CD4-positive, alpha-beta T cell (primary cell): Measurements from ENCODE around the gene RASIP1. TPM values are rescaled to one million over a fixed set of nuclear protein-coding genes. Genes with fewer than 3 reads are reported as not detected.

ENCODE experiments used
- ATAC-seq: fragments of 200-7000 bp; cut with Tn5 transposase; one replicate; pipeline ENCODE4 v1.10.0; 2022; ENCODE audit warnings: mild to moderate bottlenecking; ENCODE audit not compliant: poor library complexity
- CTCF ChIA-PET: fragments of 350-600 bp; sonication (Branson Sonifier 250); formaldehyde crosslinking; loops from one replicate; lab custom pipeline; 2021; ENCODE audit warnings: antibody characterized with exemption, inconsistent platforms; lab: Charles Lee
- POLR2A ChIA-PET: fragments of 350-600 bp; sonication (Branson Sonifier 250); formaldehyde crosslinking; loops from one replicate; lab custom pipeline; 2021; ENCODE audit warnings: antibody characterized with exemption, inconsistent platforms; lab: Charles Lee
- DNase-seq, 14 experiments: peaks; one replicate each; pipeline ENCODE4 v3.0.0-alpha.2; 2013 to 2020; ENCODE audit warnings: mixed read lengths in 2 of 14
- H3K27ac ChIP-seq, 2 donors: one replicate each; pipeline versions ENCODE4 v1.5.1 to v1.7.0; 2013; ENCODE audit warnings: low read length in 2 of 2, low read depth in 1 of 2, mild to moderate bottlenecking in 1 of 2
- H3K27me3 ChIP-seq, 2 experiments: 1 replicate in 1 of 2; 2 replicates in 1 of 2; pipeline versions ENCODE4 v1.6.1 to v1.7.0; 2013; ENCODE audit warnings: low read length in 2 of 2, control low read depth in 1 of 2, mild to moderate bottlenecking in 1 of 2, moderate library complexity in 1 of 2; ENCODE audit not compliant: insufficient read depth in 2 of 2, control insufficient read depth in 1 of 2
- H3K36me3 ChIP-seq: one replicate; pipeline ENCODE4 v1.6.1; 2013; ENCODE audit warnings: low read length, control low read depth; ENCODE audit not compliant: insufficient read depth
- H3K4me1 ChIP-seq: one replicate; pipeline ENCODE4 v1.6.1; 2013; ENCODE audit warnings: low read length, control low read depth; ENCODE audit not compliant: insufficient read depth
- H3K4me3 ChIP-seq: one replicate; pipeline ENCODE4 v1.5.1; 2013; ENCODE audit warnings: mild to moderate bottlenecking, low read length, moderate library complexity
- H3K9me3 ChIP-seq, 2 experiments: 1 replicate in 1 of 2; 2 replicates in 1 of 2; pipeline versions ENCODE4 v1.6.1 to v1.7.0; 2013; ENCODE audit warnings: low read length in 2 of 2, mild to moderate bottlenecking in 2 of 2, control low read depth in 1 of 2, moderate library complexity in 1 of 2; ENCODE audit not compliant: control insufficient read depth in 1 of 2, insufficient read depth in 1 of 2
- H3K27ac Mint-ChIP-seq: one replicate; pipeline ENCODE4 v1.8.0; 2020; ENCODE audit warnings: mixed read lengths
- H3K27me3 Mint-ChIP-seq: one replicate; pipeline ENCODE4 v1.8.0; 2021; ENCODE audit warnings: mixed read lengths
- H3K36me3 Mint-ChIP-seq: one replicate; pipeline ENCODE4 v1.8.0; 2021; ENCODE audit warnings: low read depth, mixed read lengths
- H3K4me1 Mint-ChIP-seq: one replicate; pipeline ENCODE4 v1.8.0; 2021; ENCODE audit warnings: low read depth, mixed read lengths
- H3K4me3 Mint-ChIP-seq: one replicate; pipeline ENCODE4 v1.8.0; 2020; ENCODE audit warnings: mild to moderate bottlenecking, mixed read lengths
- H3K9me3 Mint-ChIP-seq: one replicate; pipeline ENCODE4 v1.8.0; 2020; ENCODE audit warnings: mixed read lengths
- CTCF ChIP-seq: fragments of 200-600 bp; IDR thresholded peaks from one replicate; pipeline ENCODE4 v1.8.0; 2022; ENCODE audit warnings: antibody characterized with exemption, mild to moderate bottlenecking
- intact Hi-C, 2 experiments: fragments of 100-400 bp; cut with DNase I in 1 of 2; cut with micrococcal nuclease in 1 of 2; formaldehyde crosslinking; loops; one replicate each; pipeline versions ENCODE4 v1.15.1 to v1.9.0; 2023 to 2025; cut with DNase I, micrococcal nuclease
- total RNA-seq, 174 experiments: library from RNA in 2 of 174; stranded (reverse) in 2 of 174; gene quantifications; one replicate each; pipeline ENCODE4 v1.2.3 and lab custom pipeline; 2021 to 2026

RASIP1 gene
- total RNA-seq, 2 experiments from 2014 or later = 0.55 to 0.56 TPM

- ChIA-PET CTCF (interaction anchor here (1.4 to 3.2 kb wide), 2 partner anchors 14 to 28 kb away, joined by 3 to 14 read pairs; no protein-coding TSS in a partner anchor), POLR2A (interaction anchor here (0.6 kb wide), 1 partner anchor 59 kb away, joined by 3 read pairs; no protein-coding TSS in a partner anchor)
- peaks cover 4% of the 10 kb centered on the region for H3K36me3 Mint-ChIP-seq
- intact Hi-C loops = loop anchor here (5.0 to 10.0 kb wide), 3 partner anchors 34 to 206 kb away; no protein-coding TSS in a partner anchor
- peaks cover 21% of the 10 kb centered on the region for H3K4me1 Mint-ChIP-seq
- ATAC-seq (no peak), DNase-seq (no peak)
- H3K27ac Mint-ChIP-seq = no peak overlapping the region
- Histone ChIP-seq H3K9me3 (no peaks in the 10 kb centered on the region), H3K4me1 (peaks cover 25% of the 10 kb centered on the region), H3K36me3 (no peaks in the 10 kb centered on the region), H3K4me3 (no peak overlapping the region), H3K27ac (no peak overlapping the region), H3K27me3 (no peaks in the 10 kb centered on the region)
- TF ChIP-seq CTCF = no peak
- H3K9me3 Mint-ChIP-seq = no peaks in the 10 kb centered on the region
- peak overlapping the region; percentile 39 for H3K4me3 Mint-ChIP-seq
- no peaks in the 10 kb centered on the region for H3K27me3 Mint-ChIP-seq
Observed at GRCh38 chr19:48711106-48711662, 29.2 kb downstream of the RASIP1 start.

- POLR2A ChIA-PET = no interaction called here
- no peaks in the 10 kb centered on the region for H3K9me3 Mint-ChIP-seq
- no peak for ATAC-seq
Observed at GRCh38 chr19:48708471-48708870, 31.9 kb downstream of the RASIP1 start.

GRCh38 chr19:48705431-48705830 lies 35.0 kb downstream of the RASIP1 start:
- H3K27ac Mint-ChIP-seq = no peak overlapping the region
- no peaks in the 10 kb centered on the region for H3K4me1 Mint-ChIP-seq
- ATAC-seq (no peak), DNase-seq (no peak)
- H3K4me1 ChIP-seq = no peaks in the 10 kb centered on the region
- no peaks in the 10 kb centered on the region for H3K9me3 ChIP-seq
- TF ChIP-seq CTCF = no peak
- no peaks in the 10 kb centered on the region for H3K27me3 ChIP-seq
- peaks cover 39% of the 10 kb centered on the region for H3K36me3 Mint-ChIP-seq
- H3K27ac ChIP-seq = no peak overlapping the region
- H3K9me3 Mint-ChIP-seq = no peaks in the 10 kb centered on the region
- H3K4me3 Mint-ChIP-seq = no peak overlapping the region
- CTCF ChIA-PET = no interaction called here
- H3K4me3 ChIP-seq = no peak overlapping the region
- POLR2A ChIA-PET = no interaction called here
- intact Hi-C loops = no loop called here
- H3K36me3 ChIP-seq = peaks cover 13% of the 10 kb centered on the region
- no peaks in the 10 kb centered on the region for H3K27me3 Mint-ChIP-seq

More at GRCh38 chr19:48708471-48708870, 31.9 kb downstream of the RASIP1 start:
- no peaks in the 10 kb centered on the region for H3K27me3 ChIP-seq
- no peak overlapping the region for H3K27ac ChIP-seq
- peaks cover 7% of the 10 kb centered on the region for H3K4me1 Mint-ChIP-seq
- no peaks in the 10 kb centered on the region for H3K9me3 ChIP-seq
- H3K27ac Mint-ChIP-seq = no peak overlapping the region
- intact Hi-C loops = no loop called here
- peaks cover 10% of the 10 kb centered on the region for H3K4me1 ChIP-seq
- no peak for DNase-seq
- peaks cover 12% of the 10 kb centered on the region for H3K36me3 ChIP-seq
- no peak overlapping the region for H3K4me3 Mint-ChIP-seq
- H3K36me3 Mint-ChIP-seq = peaks cover 25% of the 10 kb centered on the region
- H3K27me3 Mint-ChIP-seq = no peaks in the 10 kb centered on the region
- H3K4me3 ChIP-seq = no peak overlapping the region
- CTCF ChIA-PET = no interaction called here
- TF ChIP-seq CTCF = no peak
